K562 (cell line): ENCODE data around the gene CPEB1. TPM values are rescaled to one million over a fixed set of nuclear protein-coding genes. Genes with fewer than 3 reads are reported as not detected.

Experiments used
- ATAC-seq: fragments of 200-7000 bp; cut with Tn5 transposase; 3 replicates; pipeline ENCODE4 v1.9.1; 2020; ENCODE audit warnings: moderate library complexity
- BruUV-seq: library from RNA; stranded (reverse); fragments of 400-500 nt; replicated peaks from 2 replicates; lab custom pipeline; 2021; lab: Mats Ljungman, UMichigan
- CTCF ChIA-PET: fragments of 300-600 bp; formaldehyde crosslinking; extraction: SDS; loops from one replicate; lab custom pipeline; 2021; ENCODE audit warnings: low intra/inter-chr PET ratio; lab: Yijun Ruan, JAX
- POLR2A ChIA-PET: fragments of 300-600, 350-650 bp; sonication (Branson Sonifier 250); formaldehyde crosslinking; extraction: SDS; loops from one replicate; lab custom pipeline; 2021; ENCODE audit warnings: antibody characterized with exemption, inconsistent platforms; lab: Yijun Ruan, JAX
- DNase-seq, 4 experiments: peaks; one replicate each; pipeline versions ENCODE4 v3.0.0 to v3.0.0-alpha.2; 2011 to 2018; ENCODE audit warnings: low spot score in 3 of 4, mixed read lengths in 3 of 4; ENCODE audit errors: extremely low read depth in 1 of 4
- FAIRE-seq: peaks from 2 replicates; lab custom pipeline; 2011; peaks lifted over from hg19 to GRCh38; lab: Jason Lieb, UNC
- H2AFZ ChIP-seq: 2 replicates; pipeline ENCODE4 v1.6.0; 2011; ENCODE audit warnings: low read depth, low read length, control low read depth, inconsistent platforms
- H3K27ac ChIP-seq: fragments of 200-600 bp; 3 replicates; pipeline ENCODE4 v1.8.0; 2011; ENCODE audit warnings: low read depth, mild to moderate bottlenecking, control low read depth, inconsistent platforms, low read length, moderate library complexity, mixed read lengths; ENCODE audit errors: extremely low read depth
- H3K27me3 ChIP-seq, 2 experiments: fragments of 300-600 bp in 1 of 2; 2 replicates in 1 of 2; 3 replicates in 1 of 2; pipeline versions ENCODE4 v1.6.0 to v1.8.0; 2011; ENCODE audit warnings: inconsistent platforms in 2 of 2, low read length in 2 of 2, mild to moderate bottlenecking in 1 of 2, mixed read lengths in 1 of 2, moderate library complexity in 1 of 2; ENCODE audit not compliant: control insufficient read depth in 2 of 2, insufficient read depth in 2 of 2
- H3K36me3 ChIP-seq: fragments of 300-600 bp; 3 replicates; pipeline ENCODE4 v1.8.0; 2011; ENCODE audit warnings: mild to moderate bottlenecking, low read length, inconsistent platforms; ENCODE audit not compliant: control insufficient read depth, insufficient read depth
- H3K4me1 ChIP-seq, 2 experiments: fragments of 200-600 bp in 1 of 2; replicated peaks in 1 of 2; 2 replicates in 1 of 2; 3 replicates in 1 of 2; pipeline versions ENCODE4 v1.5.1 to v1.8.0; 2011; ENCODE audit warnings: inconsistent platforms in 2 of 2, low read length in 2 of 2, mild to moderate bottlenecking in 1 of 2, mixed read lengths in 1 of 2, moderate library complexity in 1 of 2; ENCODE audit not compliant: control insufficient read depth in 2 of 2, insufficient read depth in 2 of 2
- H3K4me2 ChIP-seq: 2 replicates; pipeline ENCODE4 v1.6.1; 2011; ENCODE audit warnings: low read length, control low read depth, inconsistent platforms, mixed read lengths; ENCODE audit not compliant: insufficient read depth
- H3K4me3 ChIP-seq: fragments of 200-600 bp; sonication (generic), shearing (Covaris generic); 2 replicates; pipeline ENCODE4 v1.5.1; 2016; ENCODE audit warnings: control low read depth, inconsistent platforms
- H3K79me2 ChIP-seq: fragments of 200-600 bp; 3 replicates; pipeline ENCODE4 v1.8.0; 2011; ENCODE audit warnings: low read length, inconsistent platforms; ENCODE audit not compliant: control insufficient read depth, insufficient read depth
- H3K9ac ChIP-seq, 2 experiments: 2 replicates each; pipeline versions ENCODE4 v1.6.0 to v1.6.1; 2011; ENCODE audit warnings: low read depth in 2 of 2, low read length in 2 of 2, control low read depth in 1 of 2, inconsistent platforms in 1 of 2, mild to moderate bottlenecking in 1 of 2, mixed read lengths in 1 of 2; ENCODE audit not compliant: insufficient read depth in 1 of 2
- H3K9me1 ChIP-seq: one replicate; pipeline ENCODE4 v1.6.0; 2011; ENCODE audit warnings: inconsistent platforms, mild to moderate bottlenecking, low read length, moderate library complexity; ENCODE audit not compliant: control insufficient read depth, insufficient read depth
- H3K9me3 ChIP-seq: replicated peaks from 2 replicates; pipeline ENCODE4 v1.5.1; 2011; ENCODE audit warnings: low read depth, low read length, inconsistent platforms; ENCODE audit not compliant: control insufficient read depth, insufficient read depth
- H4K20me1 ChIP-seq: replicated peaks from 2 replicates; pipeline ENCODE4 v1.6.1; 2011; ENCODE audit warnings: low read length, inconsistent platforms, mixed read lengths; ENCODE audit not compliant: control insufficient read depth, insufficient read depth
- CXXC5 ChIP-seq: fragments of 250-450 bp; sonication (Bioruptor Pico); IDR thresholded peaks from 2 replicates; pipeline ENCODE4 v1.8.0; 2022; ENCODE audit warnings: inconsistent platforms, mild to moderate bottlenecking, moderate library complexity
- E2F3 ChIP-seq: fragments of 250-450 bp; sonication (Bioruptor Pico); IDR thresholded peaks from 2 replicates; pipeline ENCODE4 v1.4.0; 2020; ENCODE audit warnings: mild to moderate bottlenecking
- ETS1 ChIP-seq: conservative IDR thresholded peaks from 2 replicates; pipeline ENCODE4 v1.6.1; 2011; ENCODE audit warnings: low read depth, mild to moderate bottlenecking, low read length; ENCODE audit not compliant: control insufficient read depth
- EZH2 ChIP-seq: IDR thresholded peaks from 2 replicates; pipeline ENCODE4 v1.6.1; 2012; ENCODE audit warnings: low read depth, mild to moderate bottlenecking, inconsistent platforms, low read length, borderline replicate concordance
- LCOR ChIP-seq: sonication (generic); formaldehyde crosslinking; IDR thresholded peaks from 2 replicates; pipeline ENCODE4 v1.8.0; 2022; ENCODE audit warnings: mild to moderate bottlenecking, missing genetic modification reagents
- MAFF ChIP-seq: IDR thresholded peaks from 2 replicates; pipeline ENCODE4 v1.6.1; 2012; ENCODE audit warnings: low read length, improper control_type of control experiment
- NR0B1 ChIP-seq: fragments of 450-650 bp; IDR thresholded peaks from one replicate; pipeline ENCODE4 v1.6.1; 2018; ENCODE audit warnings: mild to moderate bottlenecking, moderate library complexity; ENCODE audit not compliant: partially characterized antibody
- TEAD1 ChIP-seq, 2 experiments: fragments of 450-650 bp in 1 of 2; sonication (generic) in 1 of 2; formaldehyde crosslinking; IDR thresholded peaks; 2 replicates each; pipeline versions ENCODE4 v1.4.0 to v1.8.0; 2020 to 2022; ENCODE audit warnings: mild to moderate bottlenecking in 2 of 2, missing genetic modification reagents in 1 of 2
- TEAD2 ChIP-seq: fragments of 450-650 bp; IDR thresholded peaks from 2 replicates; pipeline ENCODE4 v1.6.1; 2016; ENCODE audit warnings: missing genetic modification characterization, control low read depth, missing compliant biosample characterization
- ZNF445 ChIP-seq: fragments of 250-450 bp; sonication (Bioruptor Pico); IDR thresholded peaks from 2 replicates; pipeline ENCODE4 v1.4.0; 2020; ENCODE audit warnings: low read depth, mild to moderate bottlenecking, moderate library complexity
- ZNF696 ChIP-seq: fragments of 250-450 bp; sonication (Bioruptor Pico); conservative IDR thresholded peaks from 2 replicates; pipeline ENCODE4 v1.4.0; 2020; ENCODE audit warnings: mild to moderate bottlenecking, moderate library complexity
- ZNF766 ChIP-seq: fragments of 200-800 bp; sonication (Bioruptor generic); conservative IDR thresholded peaks from 2 replicates; pipeline ENCODE4 v1.6.1; 2016; ENCODE audit warnings: missing genetic modification characterization, missing compliant biosample characterization
- WGBS: fragments of 100-300 bp; shearing (Covaris generic); methylation state at CpG from one replicate; pipeline ENCODE4 v1.1.6; 2016; ENCODE audit warnings: low coverage, mixed read lengths; ENCODE audit not compliant: insufficient coverage; ENCODE audit errors: missing lambda C conversion rate; 5-methylcytosine and 5-hydroxymethylcytosine counted together
- in situ Hi-C: fragments of 300-500 bp; cut with MboI; formaldehyde crosslinking; loops from 4 replicates; pipeline ENCODE4 v1.15.0; 2018; ENCODE audit warnings: inconsistent platforms, mixed read lengths
- intact Hi-C: fragments of 100-400 bp; cut with micrococcal nuclease; formaldehyde crosslinking; loops from 2 replicates; pipeline ENCODE4 v1.14.2; 2022
- polyA plus RNA-seq, 8 experiments: library from polyadenylated mRNA; depleted of rRNA in 4 of 8; stranded (reverse) in 5 of 8; unstranded in 3 of 8; fragments of >200 nt; fragmentation: Nextera tagmentation in 2 of 8; fragmentation: Illumina TruSeq in 1 of 8; extraction: Ambion mirVana in 2 of 8; extraction: Trizol in 1 of 8; gene quantifications; 2 replicates each; pipeline versions ENCODE4 v1.2.1 to v1.2.3, GENCODE V29; 2011 to 2014; ENCODE audit warnings: inconsistent platforms in 1 of 8, missing spikeins in 1 of 8
- total RNA-seq, 7 experiments: library from RNA; depleted of rRNA in 6 of 7; stranded (reverse); fragments of >200 nt in 6 of 7; fragmentation: Illumina TruSeq in 2 of 7; extraction: Trizol in 2 of 7; gene quantifications; 2 replicates each; pipeline versions ENCODE4 v1.2.1 to v1.2.3, GENCODE V29; 2011 to 2021; ENCODE audit warnings: low replicate concordance in 1 of 7
- TF ChIP-seq, protein P1 (sequence below): IDR thresholded peaks from 3 replicates; pipeline ENCODE4 v1.6.1; 2011; ENCODE audit warnings: borderline replicate concordance, mild to moderate bottlenecking, moderate library complexity; ENCODE audit not compliant: insufficient read length; ENCODE audit errors: extremely low read depth

Gene CPEB1
- total and polyA plus RNA-seq, 9 of the 15 experiments (the other 6 are each of a cell fraction or from before 2014, with no cell fraction given) = 2.2 to 13.4 (median 9.7) TPM

DNA sequence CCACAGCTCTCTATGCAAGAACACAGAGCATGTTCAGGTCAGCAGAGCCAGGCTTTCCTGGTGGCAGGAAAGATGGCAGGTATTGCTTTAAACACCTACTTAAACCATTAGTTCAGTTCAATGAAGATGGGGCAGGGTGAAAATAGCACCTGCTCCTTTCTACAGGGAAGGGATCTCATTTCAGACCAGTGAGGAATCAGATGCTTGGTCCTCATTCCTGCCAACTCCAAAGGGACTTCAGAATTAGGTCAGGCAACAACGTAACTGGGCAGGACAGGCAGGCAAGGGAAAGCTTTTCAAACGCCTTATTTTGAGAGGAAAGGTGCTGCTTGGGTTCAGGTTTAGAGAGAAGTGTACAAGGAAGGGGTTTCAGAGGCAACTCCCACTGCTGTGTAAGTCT lies 94.3 kb downstream of the CPEB1 start:
- FAIRE-seq = no peak
- H3K36me3 ChIP-seq = peaks cover 87% of the 10 kb centered on the region
- no peak for DNase-seq
- WGBS = 30% methylated on average over 2 of the region's 2 CpGs
- ChIA-PET POLR2A (interaction anchor here (12.0 kb wide), 1 partner anchor 12 kb away, joined by 95 read pairs; the partner anchor contains the start of gene RPS17), CTCF (no interaction called here)
- H3K4me2 ChIP-seq = no peak overlapping the region
- H3K27me3 ChIP-seq = no peaks in the 10 kb centered on the region
- no peak overlapping the region for H2AFZ ChIP-seq
- TF ChIP-seq TEAD1 (CRISPR knock-in tag; IDR thresholded peaks at IDR 0.05) = no peak
- no peak for TF ChIP-seq TEAD2 (tag)
- no peak for TF ChIP-seq LCOR (CRISPR knock-in tag)
- TF ChIP-seq, protein P1, sequence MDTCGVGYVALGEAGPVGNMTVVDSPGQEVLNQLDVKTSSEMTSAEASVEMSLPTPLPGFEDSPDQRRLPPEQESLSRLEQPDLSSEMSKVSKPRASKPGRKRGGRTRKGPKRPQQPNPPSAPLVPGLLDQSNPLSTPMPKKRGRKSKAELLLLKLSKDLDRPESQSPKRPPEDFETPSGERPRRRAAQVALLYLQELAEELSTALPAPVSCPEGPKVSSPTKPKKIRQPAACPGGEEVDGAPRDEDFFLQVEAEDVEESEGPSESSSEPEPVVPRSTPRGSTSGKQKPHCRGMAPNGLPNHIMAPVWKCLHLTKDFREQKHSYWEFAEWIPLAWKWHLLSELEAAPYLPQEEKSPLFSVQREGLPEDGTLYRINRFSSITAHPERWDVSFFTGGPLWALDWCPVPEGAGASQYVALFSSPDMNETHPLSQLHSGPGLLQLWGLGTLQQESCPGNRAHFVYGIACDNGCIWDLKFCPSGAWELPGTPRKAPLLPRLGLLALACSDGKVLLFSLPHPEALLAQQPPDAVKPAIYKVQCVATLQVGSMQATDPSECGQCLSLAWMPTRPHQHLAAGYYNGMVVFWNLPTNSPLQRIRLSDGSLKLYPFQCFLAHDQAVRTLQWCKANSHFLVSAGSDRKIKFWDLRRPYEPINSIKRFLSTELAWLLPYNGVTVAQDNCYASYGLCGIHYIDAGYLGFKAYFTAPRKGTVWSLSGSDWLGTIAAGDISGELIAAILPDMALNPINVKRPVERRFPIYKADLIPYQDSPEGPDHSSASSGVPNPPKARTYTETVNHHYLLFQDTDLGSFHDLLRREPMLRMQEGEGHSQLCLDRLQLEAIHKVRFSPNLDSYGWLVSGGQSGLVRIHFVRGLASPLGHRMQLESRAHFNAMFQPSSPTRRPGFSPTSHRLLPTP = no peak
- no peak for TF ChIP-seq NR0B1
- no peak for TF ChIP-seq E2F3 (CRISPR knock-in tag)
- no peak for TF ChIP-seq ZNF445 (CRISPR knock-in tag)
- no peak for TF ChIP-seq CXXC5
- TF ChIP-seq MAFF = no peak
- no peak for TF ChIP-seq ZNF766
- no peak for TF ChIP-seq EZH2
- no peak for TF ChIP-seq ZNF696 (CRISPR knock-in tag)
- TF ChIP-seq ETS1 = no peak
- no peaks in the 10 kb centered on the region; the same call in 1 of the 2 replicates for H4K20me1 ChIP-seq
- no TSS peak for BruUV-seq
- no peak overlapping the region for H3K27ac ChIP-seq
- no peaks in the 10 kb centered on the region for H3K79me2 ChIP-seq
- no peak overlapping the region for H3K4me3 ChIP-seq
- H3K9me3 ChIP-seq = no peaks in the 10 kb centered on the region
- peaks cover 12 to 16% of the 10 kb centered on the region in 2 experiments; a peak in 4 of 5 replicates for H3K4me1 ChIP-seq
- H3K9me1 ChIP-seq = no peaks in the 10 kb centered on the region
- intact Hi-C loops (no loop called here), in situ Hi-C loops (no loop called here)
- H3K9ac ChIP-seq = no peak overlapping the region
- ATAC-seq = no peak
